Right atrium auricular region (tissue), 2 donors: ENCODE data around the gene PTPRD. TPM values are rescaled to one million over a fixed set of nuclear protein-coding genes. Genes with fewer than 3 reads are reported as not detected.

Experiments
- DNase-seq: peaks from one replicate; pipeline ENCODE4 v3.0.0-alpha.2; 2019; ENCODE audit warnings: low spot score
- H3K27ac ChIP-seq, 2 donors: fragments of 200-600 bp; sonication (generic); 1 replicate in 1 of 2; 2 replicates in 1 of 2; pipeline ENCODE4 v1.5.1; 2016 to 2019
- H3K27me3 ChIP-seq, 2 donors: fragments of 200-600 bp; sonication (generic); one replicate each; pipeline versions ENCODE4 v1.5.1 to v1.6.0; 2017 to 2019
- H3K36me3 ChIP-seq: fragments of 200-600 bp; sonication (generic); one replicate; pipeline ENCODE4 v1.5.1; 2016
- H3K4me1 ChIP-seq, 2 donors: fragments of 200-600 bp; sonication (generic); one replicate each; pipeline versions ENCODE4 v1.5.1 to v1.6.0; 2017 to 2019
- H3K4me3 ChIP-seq, 2 donors: fragments of 200-600 bp; sonication (generic); 1 replicate in 1 of 2; 2 replicates in 1 of 2; pipeline ENCODE4 v1.5.1; 2017 to 2019; ENCODE audit warnings: mild to moderate bottlenecking in 1 of 2, moderate library complexity in 1 of 2
- H3K9me3 ChIP-seq, 2 donors: fragments of 200-600 bp; sonication (generic); one replicate each; pipeline ENCODE4 v1.5.1; 2019
- total RNA-seq, 2 donors: library from RNA; depleted of rRNA; stranded (reverse); fragments of >200 nt; gene quantifications; one replicate each; pipeline ENCODE4 v1.1.0, GENCODE V29; 2016
- TF ChIP-seq, protein P1 (sequence below), 2 donors: fragments of 200-600 bp; sonication (generic); IDR thresholded peaks; one replicate each; pipeline ENCODE4 v1.5.1; 2019; ENCODE audit warnings: antibody characterized with exemption in 2 of 2

PTPRD gene
- total RNA-seq, 2 donors from 2014 or later = 5.5 to 6.6 TPM

DNA sequence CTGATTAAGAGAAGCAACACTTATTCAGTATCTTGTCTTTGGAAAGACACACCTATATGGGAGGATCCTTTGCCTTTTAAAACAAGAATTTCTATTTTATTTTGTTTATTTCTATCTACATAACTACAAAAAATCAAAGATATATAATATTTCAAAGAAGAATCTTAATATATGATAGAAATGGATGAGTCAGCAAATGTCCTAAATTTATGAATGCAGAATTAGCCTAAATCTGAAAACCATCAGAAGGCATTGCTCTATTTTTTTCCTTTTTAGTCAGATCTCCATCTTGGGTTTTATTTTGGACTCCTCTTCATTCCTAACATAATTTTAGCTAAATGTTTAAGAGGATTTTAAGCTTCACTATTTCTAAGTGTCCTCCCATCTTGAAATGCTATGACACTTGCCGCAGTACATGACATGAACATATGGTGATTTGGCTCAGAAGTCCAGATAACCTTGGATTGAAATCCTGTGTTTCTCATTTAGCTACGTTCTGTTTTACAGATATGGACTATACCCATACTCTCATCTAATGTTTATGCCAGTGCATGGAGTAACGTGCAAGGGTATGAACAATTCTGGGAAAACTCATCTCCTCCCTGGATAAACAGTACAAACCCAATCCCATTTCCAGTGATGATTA lies 1490.4 kb downstream of the PTPRD start:
- H3K36me3 ChIP-seq = no peaks in the 10 kb centered on the region
- H3K27me3 ChIP-seq = no peaks in the 10 kb centered on the region
- H3K4me1 ChIP-seq = no peaks in the 10 kb centered on the region
- DNase-seq = no peak
- H3K4me3 ChIP-seq = no peak overlapping the region
- TF ChIP-seq, protein P1, sequence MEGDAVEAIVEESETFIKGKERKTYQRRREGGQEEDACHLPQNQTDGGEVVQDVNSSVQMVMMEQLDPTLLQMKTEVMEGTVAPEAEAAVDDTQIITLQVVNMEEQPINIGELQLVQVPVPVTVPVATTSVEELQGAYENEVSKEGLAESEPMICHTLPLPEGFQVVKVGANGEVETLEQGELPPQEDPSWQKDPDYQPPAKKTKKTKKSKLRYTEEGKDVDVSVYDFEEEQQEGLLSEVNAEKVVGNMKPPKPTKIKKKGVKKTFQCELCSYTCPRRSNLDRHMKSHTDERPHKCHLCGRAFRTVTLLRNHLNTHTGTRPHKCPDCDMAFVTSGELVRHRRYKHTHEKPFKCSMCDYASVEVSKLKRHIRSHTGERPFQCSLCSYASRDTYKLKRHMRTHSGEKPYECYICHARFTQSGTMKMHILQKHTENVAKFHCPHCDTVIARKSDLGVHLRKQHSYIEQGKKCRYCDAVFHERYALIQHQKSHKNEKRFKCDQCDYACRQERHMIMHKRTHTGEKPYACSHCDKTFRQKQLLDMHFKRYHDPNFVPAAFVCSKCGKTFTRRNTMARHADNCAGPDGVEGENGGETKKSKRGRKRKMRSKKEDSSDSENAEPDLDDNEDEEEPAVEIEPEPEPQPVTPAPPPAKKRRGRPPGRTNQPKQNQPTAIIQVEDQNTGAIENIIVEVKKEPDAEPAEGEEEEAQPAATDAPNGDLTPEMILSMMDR (IDR thresholded peaks at IDR 0.05) = no peak
- H3K27ac ChIP-seq = no peak overlapping the region
- no peaks in the 10 kb centered on the region for H3K9me3 ChIP-seq

DNA sequence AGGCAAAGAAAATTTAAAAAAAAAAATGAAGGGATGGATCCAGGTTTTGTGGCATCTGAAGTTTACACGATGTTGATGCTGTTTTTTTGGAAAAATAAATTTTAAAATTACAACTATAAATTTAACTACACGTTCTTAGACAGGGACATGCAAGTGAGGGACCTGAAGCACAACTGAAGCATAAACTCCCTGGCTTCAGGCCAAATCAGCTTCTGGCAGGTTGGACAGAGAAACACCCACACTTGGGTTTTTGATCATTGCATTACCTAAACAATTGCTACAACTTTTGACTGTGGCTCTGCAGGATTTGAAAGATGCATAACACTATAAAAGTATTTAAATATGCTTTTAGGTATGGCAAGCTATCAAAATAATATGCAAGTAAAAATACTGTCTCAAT lies 1494.9 kb downstream of the PTPRD start:
- H3K36me3 ChIP-seq = no peaks in the 10 kb centered on the region
- no peak overlapping the region for H3K4me3 ChIP-seq
- no peaks in the 10 kb centered on the region for H3K27me3 ChIP-seq
- TF ChIP-seq, protein P1 (IDR thresholded peaks at IDR 0.05) = no peak
- H3K9me3 ChIP-seq = no peaks in the 10 kb centered on the region
- DNase-seq = no peak
- no peak overlapping the region for H3K27ac ChIP-seq
- H3K4me1 ChIP-seq = no peaks in the 10 kb centered on the region

DNA sequence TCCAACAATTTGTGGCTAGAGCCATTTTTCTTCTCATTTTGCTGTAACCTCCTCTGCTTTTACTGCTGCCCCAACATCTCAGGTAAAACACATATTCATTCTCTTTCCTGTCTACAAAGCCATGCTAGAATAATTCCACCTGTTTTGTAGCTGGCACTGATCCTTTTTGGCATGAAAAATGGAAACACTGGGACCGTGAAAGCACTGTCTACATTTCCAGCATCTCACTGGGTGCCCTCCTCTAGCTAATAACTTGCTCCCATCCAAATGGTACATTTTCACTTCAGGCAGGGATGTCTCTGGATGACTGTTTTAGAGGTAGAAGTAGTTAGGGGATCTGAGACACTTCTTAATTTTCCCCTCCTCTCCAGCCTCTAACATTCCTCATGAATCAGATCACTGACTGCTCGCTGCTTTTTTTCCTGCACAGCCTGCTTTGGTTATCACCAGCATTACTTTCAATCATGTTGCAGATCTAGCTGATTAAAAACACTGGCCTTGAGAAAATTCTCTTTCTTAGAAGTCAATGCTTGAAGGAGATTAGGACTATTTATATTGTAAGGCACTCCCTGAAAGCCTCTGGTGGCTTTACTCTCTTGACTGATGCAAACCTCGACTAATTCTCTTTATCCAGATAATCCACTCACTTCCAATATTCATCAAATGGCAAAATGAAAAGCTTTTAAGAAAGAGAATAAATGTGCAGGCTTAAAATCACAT lies 1500.6 kb downstream of the PTPRD start:
- Histone ChIP-seq H3K27me3 (no peaks in the 10 kb centered on the region), H3K9me3 (no peaks in the 10 kb centered on the region), H3K27ac (no peak overlapping the region), H3K36me3 (no peaks in the 10 kb centered on the region), H3K4me1 (no peaks in the 10 kb centered on the region), H3K4me3 (no peak overlapping the region)
- DNase-seq = no peak
- TF ChIP-seq, protein P1 (IDR thresholded peaks at IDR 0.05) = no peak

DNA sequence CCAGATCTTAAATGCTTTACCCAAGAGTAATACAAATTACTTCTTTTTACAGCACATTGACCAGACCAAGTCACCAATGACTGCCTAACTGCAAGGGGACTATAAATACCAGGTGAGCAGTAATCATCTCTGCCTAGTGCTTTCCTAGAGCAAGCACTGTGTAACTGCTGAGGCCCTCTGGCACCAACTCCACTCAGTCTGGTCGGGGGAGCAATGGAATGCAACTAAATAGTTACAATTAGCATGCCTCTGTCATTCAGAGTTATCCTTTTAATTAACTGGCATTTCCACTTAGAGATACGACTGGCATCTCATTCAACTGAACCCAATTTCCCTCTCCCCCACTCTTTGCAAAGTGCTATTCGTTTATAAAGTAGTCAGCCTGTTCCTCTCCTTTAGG lies 1504.2 kb downstream of the PTPRD start:
- Histone ChIP-seq H3K9me3 (no peaks in the 10 kb centered on the region), H3K36me3 (no peaks in the 10 kb centered on the region), H3K27ac (no peak overlapping the region), H3K4me1 (no peaks in the 10 kb centered on the region), H3K27me3 (no peaks in the 10 kb centered on the region), H3K4me3 (no peak overlapping the region)
- no peak for DNase-seq
- TF ChIP-seq, protein P1 (IDR thresholded peaks at IDR 0.05) = no peak

DNA sequence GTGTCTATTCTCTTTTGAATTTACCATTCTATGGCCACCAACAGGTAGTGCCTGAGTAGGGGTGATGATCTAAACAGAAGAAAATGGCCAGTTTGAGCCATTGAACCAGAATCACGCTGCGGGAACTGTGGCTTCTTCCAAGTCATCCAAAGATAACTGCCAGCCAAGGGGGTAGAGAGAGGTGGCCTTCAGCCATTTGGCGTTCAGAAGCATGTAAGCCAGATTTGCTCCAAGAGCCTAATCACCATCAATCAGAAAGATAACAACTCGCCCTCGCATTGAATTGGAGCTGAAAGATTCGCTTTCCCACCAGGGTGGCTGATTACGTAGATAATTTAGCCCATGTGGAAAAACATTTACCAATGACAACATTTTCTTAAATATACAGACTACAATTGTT lies 1510.5 kb downstream of the PTPRD start:
- no peak for DNase-seq
- H3K9me3 ChIP-seq = no peaks in the 10 kb centered on the region
- no peaks in the 10 kb centered on the region for H3K36me3 ChIP-seq
- H3K4me3 ChIP-seq = no peak overlapping the region
- no peak overlapping the region for H3K27ac ChIP-seq
- H3K27me3 ChIP-seq = no peaks in the 10 kb centered on the region
- TF ChIP-seq, protein P1 (IDR thresholded peaks at IDR 0.05) = no peak
- H3K4me1 ChIP-seq = no peaks in the 10 kb centered on the region
